Left colon (tissue), 2 donors: ENCODE results near the gene ARHGEF18. TPM values are rescaled to one million over a fixed set of nuclear protein-coding genes. Genes with fewer than 3 reads are reported as not detected.
"Not testable (repeated sequence)": the region's sequence is repeated elsewhere in the genome, so short reads cannot be mapped to it uniquely, and the experiment has no call there.

Experiments
- ATAC-seq: fragments of 200-7000 bp; cut with Tn5 transposase; one replicate; pipeline ENCODE4 v1.9.1; 2020; ENCODE audit warnings: mild to moderate bottlenecking, moderate library complexity
- DNase-seq, 2 donors: peaks; one replicate each; pipeline ENCODE4 v3.0.0-alpha.2; 2020
- intact Hi-C, 2 donors: fragments of 100-400 bp; cut with DNase I in 1 of 2; cut with micrococcal nuclease in 1 of 2; formaldehyde crosslinking; loops; one replicate each; pipeline versions ENCODE4 v1.11.2 to v1.14.0; 2022; cut with DNase I, micrococcal nuclease
- long read RNA-seq: library from polyadenylated mRNA; unstranded; transcript quantifications from one replicate; pipeline ENCODE4 v2.0.0, GENCODE V29; 2021
- total RNA-seq, 2 donors: library from RNA; stranded (reverse); fragmentation: NEBNext Ultra II Directional; extraction: Animal tissue kit (Norgen Biotek cat#: 25700); gene quantifications; one replicate each; pipeline ENCODE4 v1.2.1, GENCODE V29; 2021
- donor health status: DM: no; HTN: no; CAD: no.
- donor health status: DM: yes; HTN: yes; CAD: no.

The ARHGEF18 gene
- 100 to 1,000 TPM in 1 of 2 donors, 10 to 100 TPM in 1; 78.3 to 106 TPM for total RNA-seq
- long read RNA-seq, partial matches to known transcripts: 116 of 124 reads
- long read RNA-seq, other reads (novel, unspliced or antisense): 8 of 124 reads

GRCh38 chr19:7348587-7349230 is at the start of gene ARHGEF18:
ARHGEF18 (plus strand) TSS chr19:7348937; CDS start chr19:7362891, 13,954 bp downstream.
- intact Hi-C loops: no loop called here
- ATAC-seq (no peak), DNase-seq (peak in 1 of 2 donors; percentile 38)

GRCh38 chr19:7301525-7301924 is 47.2 kb upstream of the ARHGEF18 start:
- DNase-seq: no peak
- intact Hi-C loops: no loop called here
- peak; percentile 88 for ATAC-seq

GRCh38 chr19:7303470-7303869 is 45.3 kb upstream of the ARHGEF18 start:
- ATAC-seq (no peak), DNase-seq (no peak)
- intact Hi-C loops: no loop called here

GRCh38 chr19:7304200-7304599 is 44.5 kb upstream of the ARHGEF18 start:
- intact Hi-C loops: no loop called here
- DNase-seq: peak; percentile 71 to 85
- ATAC-seq: peak; percentile 86

GRCh38 chr19:7307590-7308218 is 41.0 kb upstream of the ARHGEF18 start:
- peak in 1 of 2 donors; percentile 21 for DNase-seq
- peak; percentile 62 for ATAC-seq
- intact Hi-C loops: no loop called here

- intact Hi-C loops, ATAC-seq, DNase-seq: not testable (repeated sequence)
These were observed 40.4 kb upstream of the ARHGEF18 start for GRCh38 chr19:7308327-7308726.

- no peak for DNase-seq
- intact Hi-C loops: no loop called here
- ATAC-seq: no peak
These were observed 36.8 kb upstream of the ARHGEF18 start for GRCh38 chr19:7311911-7312310.

GRCh38 chr19:7312816-7313215 is 35.9 kb upstream of the ARHGEF18 start:
- intact Hi-C loops: no loop called here
- ATAC-seq (no peak), DNase-seq (no peak)

- ATAC-seq (no peak), DNase-seq (no peak)
- intact Hi-C loops: no loop called here
These were observed 30.6 kb upstream of the ARHGEF18 start for GRCh38 chr19:7318176-7318575.

- intact Hi-C loops: no loop called here
- DNase-seq (peak in 1 of 2 donors; percentile 45), ATAC-seq (peak; percentile 63)
These were observed 22.4 kb upstream of the ARHGEF18 start for GRCh38 chr19:7326105-7326877.

GRCh38 chr19:7327802-7328201 is 20.9 kb upstream of the ARHGEF18 start:
- DNase-seq (no peak), ATAC-seq (no peak)
- intact Hi-C loops: no loop called here

- no peak for ATAC-seq
- intact Hi-C loops: no loop called here
- no peak for DNase-seq
These were observed 20.1 kb upstream of the ARHGEF18 start for GRCh38 chr19:7328647-7329046.

GRCh38 chr19:7331446-7331845 is 17.3 kb upstream of the ARHGEF18 start:
- intact Hi-C loops: no loop called here

GRCh38 chr19:7333198-7334118 is 15.3 kb upstream of the ARHGEF18 start:
- ATAC-seq (no peak), DNase-seq (no peak)
- intact Hi-C loops: no loop called here

More at GRCh38 chr19:7331446-7331845, 17.3 kb upstream of the ARHGEF18 start:
- ATAC-seq (no peak), DNase-seq (no peak)

GRCh38 chr19:7336321-7336973 is 12.3 kb upstream of the ARHGEF18 start:
- DNase-seq: no peak
- ATAC-seq: no peak
- intact Hi-C loops: no loop called here

GRCh38 chr19:7337380-7338194 is 11.2 kb upstream of the ARHGEF18 start:
- peak; percentile 48 to 64 for DNase-seq
- intact Hi-C loops: no loop called here
- ATAC-seq: peak; percentile 27
